SK-N-MC (cell line): ENCODE measurements around the gene RPH3AL.

Source experiments
- DNase-seq: peaks from one replicate; pipeline ENCODE4 v3.0.0-alpha.2; 2011; ENCODE audit warnings: low read depth, low spot score
- H3K27ac ChIP-seq: fragments of 200-600 bp; sonication (generic); 2 replicates; pipeline ENCODE4 v1.5.1; 2016; ENCODE audit warnings: mixed run types
- H3K36me3 ChIP-seq: fragments of 200-600 bp; sonication (generic); 2 replicates; pipeline ENCODE4 v1.6.1; 2017; ENCODE audit warnings: antibody characterized with exemption, low read length, mixed read lengths; ENCODE audit not compliant: insufficient read depth
- H3K4me3 ChIP-seq: fragments of 200-600 bp; sonication (generic); 2 replicates; pipeline ENCODE4 v1.5.1; 2016
- H3K9ac ChIP-seq: fragments of 200-600 bp; sonication (generic); 2 replicates; pipeline ENCODE4 v1.8.0; 2017; ENCODE audit warnings: mixed run types, mixed read lengths; ENCODE audit not compliant: insufficient read length
- H3K9me3 ChIP-seq: fragments of 200-600 bp; sonication (generic); 2 replicates; pipeline ENCODE4 v1.6.1; 2017; ENCODE audit warnings: low read depth, mild to moderate bottlenecking, antibody characterized with exemption, low read length, moderate library complexity, mixed read lengths
- EZH2 ChIP-seq: fragments of 200-600 bp; sonication (generic); IDR thresholded peaks from one replicate; pipeline ENCODE4 v1.6.1; 2017; ENCODE audit warnings: antibody characterized with exemption
- FOXP2 ChIP-seq: optimal IDR thresholded peaks from 2 replicates; pipeline ENCODE3; 2011; ENCODE audit warnings: mild to moderate bottlenecking, moderate library complexity; ENCODE audit not compliant: insufficient read depth; ENCODE audit errors: extremely low read length, control extremely low read depth
- POLR2AphosphoS5 ChIP-seq: IDR thresholded peaks from 2 replicates; pipeline ENCODE4 v1.6.1; 2012; ENCODE audit warnings: mild to moderate bottlenecking, low read depth, low read length, borderline replicate concordance

RPH3AL gene

GRCh38 chr17:258045-258734 is 94.4 kb downstream of the RPH3AL start:
- TF ChIP-seq POLR2AphosphoS5, result no peak
- no peak for TF ChIP-seq FOXP2
- TF ChIP-seq EZH2, result no peak
- Histone ChIP-seq H3K36me3 (peaks cover 3% of the 10 kb centered on the region; the same call in 1 of the 2 replicates), H3K27ac (no peak overlapping the region), H3K9me3 (no peaks in the 10 kb centered on the region), H3K4me3 (no peak overlapping the region), H3K9ac (no peak overlapping the region)
- no peak for DNase-seq

DNA sequence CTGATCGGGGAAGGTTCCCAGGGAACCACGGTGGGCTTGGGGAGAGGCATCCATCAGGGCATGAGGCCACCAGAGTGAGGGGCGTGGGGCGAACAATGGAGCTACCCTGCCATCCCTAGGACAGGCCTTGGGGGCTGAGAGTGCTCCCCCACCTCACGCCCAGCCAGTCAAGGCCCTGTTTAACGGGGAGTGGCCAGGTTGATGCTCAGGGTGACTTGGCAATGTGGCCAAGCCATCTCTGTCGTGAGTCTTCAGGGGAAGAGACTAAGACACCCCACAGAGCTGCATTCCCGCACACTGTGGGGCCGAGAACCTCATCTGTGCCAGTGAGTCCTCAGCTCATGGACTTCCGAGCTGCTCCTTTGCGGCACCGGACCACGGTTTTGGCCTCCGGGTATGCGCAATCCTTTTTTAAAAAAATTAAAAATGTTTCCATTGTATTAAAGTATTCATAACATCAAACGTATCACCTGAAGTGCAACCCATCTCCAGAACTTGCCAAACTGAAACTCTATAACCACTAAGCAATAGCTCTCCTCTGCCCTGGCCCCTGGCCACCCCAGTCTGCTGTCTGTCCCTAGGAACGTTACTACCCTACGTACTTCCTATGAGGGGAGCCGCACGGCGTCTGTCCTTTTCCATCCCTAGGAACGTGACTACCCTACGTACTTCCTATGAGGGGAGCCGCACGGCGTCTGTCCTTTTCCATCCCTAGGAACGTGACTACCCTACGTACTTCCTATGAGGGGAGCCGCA is 99.3 kb downstream of the RPH3AL start:
- Histone ChIP-seq H3K36me3 (no peaks in the 10 kb centered on the region), H3K4me3 (no peak overlapping the region), H3K27ac (no peak overlapping the region), H3K9me3 (no peaks in the 10 kb centered on the region), H3K9ac (no peak overlapping the region)
- DNase-seq, result no peak
- TF ChIP-seq EZH2, result no peak
- no peak for TF ChIP-seq FOXP2
- TF ChIP-seq POLR2AphosphoS5, result no peak

GRCh38 chr17:252456-252855 is 100.2 kb downstream of the RPH3AL start:
- no peaks in the 10 kb centered on the region for H3K9me3 ChIP-seq
- H3K36me3 ChIP-seq, result no peaks in the 10 kb centered on the region
- DNase-seq, result no peak
- TF ChIP-seq POLR2AphosphoS5, result no peak
- TF ChIP-seq FOXP2, result no peak
- TF ChIP-seq EZH2, result no peak
- no peak overlapping the region for H3K27ac ChIP-seq
- H3K4me3 ChIP-seq, result no peak overlapping the region
- no peak overlapping the region for H3K9ac ChIP-seq

DNA sequence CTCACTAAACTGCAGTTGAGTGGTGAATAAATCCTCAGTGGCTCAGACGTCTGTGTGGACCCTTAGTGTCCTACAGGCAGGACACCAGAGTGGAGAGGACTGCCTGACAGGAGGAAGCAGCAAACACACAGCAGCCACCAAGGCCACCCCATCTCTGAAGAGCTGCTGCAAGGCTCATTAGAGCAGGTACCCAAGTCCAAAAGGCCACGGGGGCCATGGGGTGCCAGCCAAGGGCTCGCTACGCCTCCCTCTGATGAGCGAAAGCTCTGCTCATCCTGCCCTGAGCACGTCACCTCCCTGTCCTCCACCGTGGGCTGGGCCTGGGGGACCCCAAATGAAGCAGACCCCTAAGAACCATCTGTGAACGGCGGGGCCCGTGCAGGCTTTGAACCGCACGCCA is 101.1 kb downstream of the RPH3AL start:
- Histone ChIP-seq H3K27ac (no peak overlapping the region), H3K36me3 (no peaks in the 10 kb centered on the region), H3K9ac (no peak overlapping the region), H3K9me3 (no peaks in the 10 kb centered on the region), H3K4me3 (no peak overlapping the region)
- no peak for DNase-seq
- TF ChIP-seq EZH2 (no peak), FOXP2 (no peak)

DNA sequence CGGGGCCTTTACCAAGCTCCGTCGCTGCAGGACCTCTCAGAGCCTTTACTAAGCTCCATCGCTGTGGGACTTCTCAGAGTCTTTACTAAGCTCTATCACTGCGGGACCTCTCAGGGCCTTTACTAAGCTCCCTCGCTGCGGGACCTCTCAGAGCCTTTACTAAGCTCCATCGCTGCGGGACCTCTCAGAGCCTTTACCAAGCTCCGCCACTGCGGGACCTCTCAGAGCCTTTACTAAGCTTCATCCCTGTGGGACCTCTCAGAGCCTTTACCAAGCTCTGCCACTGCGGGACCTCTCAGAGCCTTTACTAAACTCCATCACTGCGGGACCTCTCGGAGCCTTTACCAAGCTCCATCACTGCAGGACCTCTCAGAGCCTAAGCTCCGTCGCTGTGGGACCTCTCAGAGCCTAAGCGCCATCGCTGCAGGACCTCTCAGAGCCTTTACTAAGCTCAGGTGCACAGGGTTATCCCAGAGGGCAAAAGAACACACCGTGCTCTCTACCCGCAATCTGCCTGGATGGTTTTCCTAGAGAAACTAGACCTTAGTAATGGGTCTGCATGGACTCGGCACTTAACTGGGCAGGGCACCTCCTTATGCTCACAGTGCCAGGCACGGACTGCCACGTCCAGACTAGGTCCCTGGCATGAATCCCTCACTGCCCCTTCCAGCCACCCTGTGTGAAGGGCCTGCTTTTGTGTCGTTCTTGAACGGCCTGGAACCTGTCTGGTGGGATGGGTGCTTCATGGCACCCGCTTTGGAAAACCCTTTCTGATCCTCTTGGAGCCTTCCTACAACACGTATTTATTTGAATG is 101.9 kb downstream of the RPH3AL start:
- Histone ChIP-seq H3K36me3 (no peaks in the 10 kb centered on the region; the same call in 1 of the 2 replicates), H3K4me3 (no peak overlapping the region), H3K27ac (no peak overlapping the region), H3K9me3 (no peaks in the 10 kb centered on the region), H3K9ac (no peak overlapping the region)
- TF ChIP-seq POLR2AphosphoS5 (no peak), FOXP2 (no peak), EZH2 (no peak)
- no peak for DNase-seq

DNA sequence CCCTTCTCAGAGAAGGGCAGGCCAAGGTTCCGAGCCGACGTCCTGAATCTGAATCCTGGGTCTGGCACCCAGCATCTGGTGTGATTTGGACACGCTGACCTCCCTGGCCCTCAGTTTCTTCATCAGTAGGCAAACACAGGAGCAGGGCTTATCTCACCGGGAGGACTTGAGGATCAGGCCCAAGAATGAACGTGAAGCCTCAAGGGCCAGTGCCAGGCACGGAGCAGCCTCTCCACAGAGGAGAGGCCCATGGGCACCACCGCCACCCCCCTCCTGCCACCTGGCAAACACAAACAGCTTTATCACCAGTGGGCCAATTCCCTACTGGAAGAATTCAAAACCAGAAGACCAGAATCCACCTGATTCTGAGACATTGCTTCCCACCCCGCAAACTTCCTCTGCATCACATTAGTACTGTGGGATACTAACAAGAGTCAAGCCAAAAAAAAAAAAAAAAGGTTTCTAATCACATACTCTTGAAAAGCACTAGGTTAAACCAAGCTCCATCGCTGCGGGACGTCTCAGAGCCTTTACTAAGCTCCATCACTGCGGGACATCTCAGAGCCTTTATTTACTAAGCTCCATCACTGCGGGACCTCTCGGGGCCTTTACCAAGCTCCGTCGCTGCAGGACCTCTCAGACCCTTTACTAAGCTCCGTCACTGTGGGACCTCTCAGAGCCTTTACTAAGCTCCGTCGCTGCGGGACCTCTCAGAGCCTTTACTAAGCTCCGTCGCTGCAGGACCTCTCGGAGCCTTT is 103.2 kb downstream of the RPH3AL start:
- Histone ChIP-seq H3K4me3 (no peak overlapping the region), H3K27ac (no peak overlapping the region), H3K36me3 (no peaks in the 10 kb centered on the region; the same call in 1 of the 2 replicates), H3K9ac (no peak overlapping the region), H3K9me3 (no peaks in the 10 kb centered on the region)
- no peak for DNase-seq
- TF ChIP-seq FOXP2 (no peak), POLR2AphosphoS5 (no peak), EZH2 (no peak)

DNA sequence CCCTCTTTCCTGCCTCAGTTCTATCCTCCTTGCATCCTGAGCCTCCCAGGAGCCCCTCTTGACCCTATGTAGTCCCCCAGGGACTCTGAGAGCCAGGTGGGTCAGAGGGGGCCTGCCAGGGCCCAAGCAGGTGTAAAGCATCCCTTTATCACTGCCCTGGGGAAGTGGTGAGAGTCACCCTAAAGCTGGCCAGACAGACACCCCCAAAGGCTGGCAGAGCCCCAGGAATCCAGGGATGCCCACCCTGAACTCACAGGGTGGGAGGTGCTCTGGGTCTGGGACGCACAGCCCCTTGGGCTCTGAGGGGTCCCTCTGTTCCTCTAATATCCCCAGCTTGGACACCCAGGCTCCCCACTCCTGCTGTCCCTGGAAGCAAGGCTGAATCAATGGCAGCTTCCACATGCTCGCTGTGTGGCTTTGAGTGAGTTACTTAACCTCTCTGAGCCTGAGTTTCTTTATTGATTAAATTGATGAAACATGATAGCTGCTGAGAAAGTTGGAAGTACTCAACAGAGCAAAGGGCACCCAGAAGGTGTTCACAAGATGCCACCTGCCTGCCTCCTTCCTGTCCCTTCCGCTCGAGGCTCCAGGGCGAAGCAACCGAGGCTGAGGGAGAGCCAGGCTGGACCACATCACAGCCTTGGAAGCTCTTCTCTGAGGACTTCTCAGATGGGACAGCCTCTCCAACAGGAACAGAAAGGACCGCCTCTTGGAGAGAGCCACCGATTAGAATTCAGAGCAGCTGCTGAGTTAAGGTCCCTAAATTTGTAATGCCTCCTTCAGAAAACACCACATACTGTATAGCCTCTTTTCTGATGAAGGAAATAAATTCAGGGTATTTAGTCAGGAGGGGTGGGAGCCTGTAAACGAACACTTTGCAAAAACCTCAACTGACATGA is 104.0 kb downstream of the RPH3AL start:
- DNase-seq, result no peak
- no peak for TF ChIP-seq POLR2AphosphoS5
- Histone ChIP-seq H3K9ac (no peak overlapping the region), H3K4me3 (no peak overlapping the region), H3K9me3 (no peaks in the 10 kb centered on the region), H3K36me3 (no peaks in the 10 kb centered on the region; the same call in 1 of the 2 replicates), H3K27ac (no peak overlapping the region)
